ENCODE measurements around the gene FER1L5.

FER1L5 gene

GRCh38 chr2:96680561-96681141 is 38.1 kb downstream of the FER1L5 start:
- no peak for DNase-seq (ENCODE audit: low read depth in 2 of 2)

GRCh38 chr2:96681540-96681939 is 39.0 kb downstream of the FER1L5 start:
- no peak for DNase-seq (ENCODE audit: low read depth in 2 of 2)

DNA sequence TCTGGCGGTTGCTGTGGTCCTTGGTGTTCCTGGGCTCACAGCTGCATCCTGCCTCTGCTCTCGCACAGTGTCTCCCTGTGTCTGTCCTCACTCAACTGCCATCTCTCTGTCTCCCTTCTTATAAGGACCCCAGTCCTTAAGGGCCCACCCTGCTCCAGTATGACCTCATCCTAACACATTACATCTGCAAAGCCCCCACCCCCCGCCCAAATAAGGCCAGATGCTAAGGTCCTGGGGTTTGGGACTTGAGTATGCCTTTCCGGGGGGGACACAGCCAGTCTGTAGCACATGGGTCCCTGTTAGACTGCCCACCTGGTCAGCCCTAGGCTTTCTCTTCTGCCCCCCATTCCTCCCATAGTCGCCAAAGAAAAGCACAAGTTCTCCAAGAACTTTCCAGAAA is 40.7 kb downstream of the FER1L5 start:
- no peak for DNase-seq (ENCODE audit: low read depth in 2 of 2)

- no peak for DNase-seq (ENCODE audit: low read depth in 2 of 2)
Measured at GRCh38 chr2:96683972-96684820, 41.6 kb downstream of the FER1L5 start.

GRCh38 chr2:96684883-96685576 is 42.5 kb downstream of the FER1L5 start:
- no peak for DNase-seq (ENCODE audit: low read depth in 2 of 2)

DNA sequence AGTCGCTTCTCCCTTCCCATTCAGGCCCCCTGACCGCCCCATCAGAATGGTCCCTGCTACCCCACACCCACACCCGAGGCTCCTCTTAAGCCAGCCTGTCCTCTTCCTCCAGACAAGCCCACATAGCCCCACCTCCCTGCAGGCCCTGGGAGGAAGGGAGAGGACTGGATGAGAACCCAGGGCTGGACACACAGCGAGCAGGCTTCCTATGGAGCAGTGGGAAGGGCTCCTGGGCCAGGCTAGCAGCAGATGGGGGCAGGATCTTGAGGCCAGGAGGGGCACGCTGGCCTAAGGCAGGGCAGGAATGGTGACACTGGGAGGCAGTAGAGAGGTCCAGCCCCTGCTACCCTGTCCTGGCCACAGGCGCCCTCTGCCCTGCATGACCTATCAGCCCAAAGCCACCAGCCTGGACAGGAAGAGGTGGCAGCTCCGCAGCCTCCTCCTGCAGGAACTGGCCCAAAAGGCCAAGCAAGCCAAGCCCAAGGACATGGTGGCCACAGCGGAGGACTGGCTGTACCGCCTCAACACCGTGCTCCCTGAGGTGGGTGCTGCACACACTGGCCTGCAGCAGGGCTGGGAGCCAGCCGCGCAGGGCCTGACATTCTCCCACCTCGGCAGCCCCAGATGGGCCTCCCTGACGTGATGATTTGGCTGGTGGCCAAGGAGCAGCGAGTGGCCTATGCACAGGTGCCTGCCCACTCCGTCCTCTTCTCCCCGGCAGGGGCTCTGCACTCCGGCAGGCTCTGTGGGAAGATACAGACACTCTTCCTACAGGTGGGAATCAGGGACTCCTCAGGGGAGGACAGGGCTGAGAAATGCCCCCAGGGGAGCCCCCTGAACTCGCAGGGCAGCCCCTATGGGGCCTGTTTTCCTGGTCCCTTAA is 43.3 kb downstream of the FER1L5 start:
- DNase-seq (ENCODE audit: low read depth in 2 of 2), result no peak

DNA sequence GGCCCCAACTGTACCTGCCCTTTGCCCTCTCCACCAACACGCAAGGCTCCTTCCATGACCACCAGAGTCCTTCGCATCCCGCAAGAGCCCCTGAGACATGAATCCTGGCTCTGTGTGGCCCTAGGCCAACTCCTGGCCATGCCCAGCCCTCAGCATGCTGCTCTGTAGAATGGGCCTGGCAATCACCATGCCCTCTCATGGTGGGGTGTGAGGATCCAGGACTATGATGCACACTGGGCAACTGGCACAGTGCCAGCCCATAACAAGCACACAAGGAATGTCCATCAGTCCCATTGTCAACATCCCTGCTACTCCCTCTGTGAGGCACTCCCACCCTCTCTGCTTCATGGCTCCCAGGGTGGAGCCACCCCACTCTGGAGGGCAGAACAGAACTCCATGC is 44.7 kb downstream of the FER1L5 start:
- DNase-seq (ENCODE audit: low read depth in 2 of 2), result no peak

DNA sequence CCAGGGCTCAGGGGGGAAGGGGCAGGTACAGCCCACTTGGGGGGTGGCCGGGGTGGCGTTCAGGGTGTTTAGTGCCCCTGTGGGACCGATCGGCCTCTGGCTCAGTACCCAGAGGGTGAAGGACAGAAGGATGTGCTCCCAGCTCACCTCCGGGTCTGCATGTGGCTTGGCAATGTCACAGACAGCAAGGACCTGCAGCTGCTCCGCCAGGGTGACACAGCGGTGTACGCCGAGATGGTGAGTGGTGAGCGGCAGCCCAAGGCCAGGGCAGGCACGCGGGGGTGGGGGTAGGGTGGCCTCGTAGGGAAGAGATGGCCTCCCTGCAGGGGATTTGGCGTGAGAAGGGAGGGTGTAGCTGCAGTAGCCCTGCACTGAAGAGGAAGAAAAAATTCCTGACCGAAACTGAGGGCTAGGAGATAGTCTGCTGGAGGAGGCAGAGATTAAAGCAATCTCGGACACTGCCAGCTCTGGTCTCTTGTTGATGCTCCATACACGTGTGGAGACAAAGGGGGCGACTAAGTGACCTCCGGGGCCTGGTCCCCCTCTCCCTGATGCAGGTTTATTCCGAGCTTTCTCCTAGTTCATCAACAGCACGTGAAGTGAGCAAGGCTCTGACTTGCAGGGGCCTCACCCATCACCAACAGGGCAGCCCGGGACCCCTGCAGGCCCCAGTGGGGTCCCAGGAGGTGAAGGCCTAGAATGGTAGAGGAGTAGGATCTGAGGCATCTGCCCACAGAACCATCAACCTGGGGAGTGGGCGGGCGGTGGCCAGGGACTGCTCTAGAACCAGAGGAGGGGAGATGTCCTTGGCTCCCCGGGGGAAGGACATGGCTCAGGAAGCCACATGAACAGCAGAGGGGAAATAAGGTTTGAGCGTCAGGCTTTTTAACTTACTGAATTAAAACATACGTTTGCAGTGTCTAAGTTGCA is 45.4 kb downstream of the FER1L5 start:
- DNase-seq (ENCODE audit: low read depth in 2 of 2), result no peak

DNA sequence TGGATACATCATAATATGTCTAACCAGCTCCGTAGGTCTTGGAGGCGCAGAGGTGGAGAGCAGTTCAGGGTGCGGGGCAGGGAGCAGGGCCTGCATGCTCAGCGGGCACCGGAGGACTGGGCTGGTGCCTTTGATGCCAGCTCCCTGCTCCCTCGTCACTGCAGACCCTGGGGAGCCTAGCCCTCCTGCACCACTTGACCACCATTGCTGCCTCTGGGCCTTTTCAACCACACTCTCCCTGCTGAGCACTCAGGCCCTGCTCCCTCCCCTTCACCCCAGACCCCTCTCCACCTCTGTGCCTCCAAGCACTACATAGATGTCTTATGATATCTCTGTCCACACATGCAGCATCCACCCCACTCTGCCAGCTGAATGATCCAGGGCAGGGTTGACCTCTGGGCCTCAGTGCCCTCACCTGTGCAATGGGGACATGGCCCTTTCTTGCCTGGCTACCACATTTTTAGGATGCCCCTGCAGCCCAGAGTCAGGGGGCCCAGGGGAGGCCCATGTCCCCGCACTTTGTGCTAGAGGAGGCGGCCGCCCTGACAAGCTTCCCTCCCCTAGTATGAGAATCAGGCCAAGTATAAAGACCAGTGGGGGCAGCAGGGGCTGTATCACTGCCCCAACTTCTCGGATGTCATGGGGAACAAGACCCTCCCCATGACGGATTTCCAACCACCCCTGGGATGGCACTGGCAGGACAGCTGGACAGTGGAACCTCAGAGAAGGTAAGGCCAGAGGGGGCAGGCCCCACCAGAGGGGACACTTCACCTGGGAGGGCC is 46.3 kb downstream of the FER1L5 start:
- DNase-seq (ENCODE audit: low read depth in 2 of 2), result no peak

DNA sequence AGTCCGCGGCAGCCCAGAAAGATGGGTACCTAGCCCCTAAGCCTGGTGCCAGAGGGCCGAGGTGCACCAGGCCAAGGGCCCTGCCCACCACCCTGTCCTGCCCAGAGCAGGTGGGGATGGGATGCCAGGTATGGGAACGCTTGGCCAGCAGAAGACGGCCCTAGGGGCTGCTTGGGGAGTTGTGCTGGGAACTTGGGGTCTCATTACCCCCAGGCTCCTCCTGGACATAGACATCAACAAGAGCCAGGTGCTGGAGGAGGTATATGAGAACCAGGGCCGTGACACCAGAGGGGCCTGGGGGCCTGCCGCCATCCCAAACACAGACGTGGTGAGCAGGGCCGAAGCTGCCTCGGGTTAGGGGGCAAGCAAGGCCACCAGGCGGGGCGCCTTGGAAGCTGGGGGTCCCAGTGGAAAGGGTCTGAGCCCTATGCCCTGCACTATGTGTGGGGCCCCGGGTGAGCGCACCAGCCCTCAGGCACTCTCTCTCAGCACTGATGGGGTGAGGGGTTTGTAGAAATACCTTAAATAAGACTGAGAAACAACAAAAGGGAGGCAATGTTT is 46.9 kb downstream of the FER1L5 start:
- no peak for DNase-seq (ENCODE audit: low read depth in 2 of 2)

DNA sequence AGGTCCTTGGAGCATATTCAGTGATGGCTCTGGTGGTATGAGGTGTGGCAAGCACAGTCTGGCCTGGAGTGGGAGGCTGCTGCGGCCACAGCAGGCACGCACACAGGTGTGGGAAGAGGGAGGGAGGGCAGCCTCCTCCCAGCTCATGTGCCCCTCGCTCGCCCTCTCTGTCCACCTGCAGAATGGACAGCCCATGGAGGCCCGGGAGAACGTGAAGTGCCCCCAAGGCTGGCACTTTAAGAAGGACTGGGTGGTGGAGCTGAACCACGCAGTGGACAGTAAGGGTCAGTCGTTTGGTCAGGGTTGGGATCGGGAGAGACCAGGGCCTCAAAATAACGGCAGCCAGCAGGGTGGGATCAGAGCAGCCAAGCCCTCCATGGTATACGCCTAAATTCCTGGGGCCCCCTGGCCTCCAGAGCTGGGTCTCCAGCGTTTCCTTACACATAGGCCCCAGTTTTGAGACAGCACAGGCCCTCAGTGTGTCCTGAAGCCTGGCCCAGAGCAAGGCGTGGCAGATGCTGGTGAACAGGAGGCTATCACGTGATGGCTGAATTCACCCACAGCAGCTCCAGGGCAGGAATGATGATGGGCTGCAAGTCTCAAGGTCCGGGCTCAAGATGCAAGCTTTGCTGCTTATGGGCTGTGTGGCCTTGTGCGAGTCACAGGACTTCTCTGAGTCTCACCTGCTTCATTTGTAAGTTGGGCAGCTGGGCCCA is 47.9 kb downstream of the FER1L5 start:
- DNase-seq (ENCODE audit: low read depth in 2 of 2), result no peak

- no peak for DNase-seq (ENCODE audit: low read depth in 2 of 2)
Measured at GRCh38 chr2:96691022-96691612, 48.6 kb downstream of the FER1L5 start.

DNA sequence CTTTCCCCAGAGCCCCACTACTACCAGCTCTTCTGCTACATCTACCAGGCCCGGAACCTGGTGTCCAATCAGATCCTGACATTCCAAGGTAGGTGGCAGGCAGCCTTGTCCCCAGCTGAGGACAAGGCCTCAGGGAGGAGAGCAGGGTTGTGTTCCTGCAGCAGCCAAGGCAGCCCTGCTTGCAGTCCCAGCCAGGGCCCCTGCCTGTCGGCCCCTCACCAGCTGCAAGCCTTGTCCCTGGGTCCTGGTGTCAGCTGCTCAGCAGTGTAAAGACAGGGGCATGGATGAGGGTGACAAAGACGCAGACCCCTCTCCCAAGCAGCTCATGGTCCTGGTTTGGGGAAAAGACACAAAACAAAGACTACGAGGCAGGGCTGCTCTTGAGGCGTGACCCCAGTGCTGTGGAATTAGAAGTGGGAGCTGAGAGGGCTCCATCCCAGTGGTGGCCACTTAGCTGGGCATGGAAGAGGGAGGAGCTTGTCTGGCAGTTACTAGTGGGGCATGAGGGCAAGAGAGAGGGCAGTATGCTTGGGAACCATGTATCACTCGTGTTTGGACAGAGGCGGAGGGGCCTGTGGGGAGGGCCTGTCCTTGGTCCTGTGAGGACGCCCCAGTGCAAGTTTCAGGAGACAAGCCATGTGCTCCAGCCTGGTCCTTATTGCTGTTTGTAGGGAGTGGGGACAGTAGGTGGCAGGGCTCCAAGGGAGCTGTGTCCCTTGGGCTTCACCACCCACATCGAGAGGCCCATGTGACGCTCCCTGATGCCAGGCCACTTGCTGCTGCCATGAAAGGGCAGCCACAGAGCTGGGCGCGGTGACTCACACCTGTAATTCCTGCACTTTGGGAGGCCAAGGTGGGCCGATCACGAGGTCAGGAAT is 49.8 kb downstream of the FER1L5 start:
- DNase-seq (ENCODE audit: low read depth in 2 of 2), result no peak

- no peak for DNase-seq (ENCODE audit: low read depth in 2 of 2)
Measured at GRCh38 chr2:96693286-96694200, 51.0 kb downstream of the FER1L5 start.

GRCh38 chr2:96694279-96694678 is 51.7 kb downstream of the FER1L5 start:
- DNase-seq (ENCODE audit: low read depth in 2 of 2), result no peak

- DNase-seq (ENCODE audit: low read depth in 2 of 2), result no peak
Measured at GRCh38 chr2:96694816-96695455, 52.4 kb downstream of the FER1L5 start.

Measured in stimulated activated CD4-positive, alpha-beta T cell treated with anti-CD3 and anti-CD28 coated beads, Interleukin-1b, Interleukin-23, amount 100 ng/mL, for 4 hours (primary cell).